HG03064 (cell line): ENCODE data around the gene PACS1.

ENCODE experiments used
- ATAC-seq: cut with Tn5 transposase; IDR thresholded peaks from one replicate; pipeline ENCODE4 v1.9.1; 2021; ENCODE audit warnings: low read depth; ENCODE audit not compliant: unreplicated experiment

Gene PACS1

GRCh38 chr11:66293777-66294625 lies 223.9 kb downstream of the PACS1 start:
- ATAC-seq: no peak
